ENCODE results near the gene ARHGAP35. TPM values are rescaled to one million over a fixed set of nuclear protein-coding genes. Genes with fewer than 3 reads are reported as not detected.
"Not testable (repeated sequence)": the region's sequence is repeated elsewhere in the genome, so short reads cannot be mapped to it uniquely, and the experiment has no call there.

Gene ARHGAP35
- total RNA-seq, 1 donor from 2014 or later = 71.1 TPM

- peak; percentile 92 for DNase-seq (ENCODE audit: low spot score)
- H3K4me1 Mint-ChIP-seq (ENCODE audit: unreplicated experiment) = peaks cover 27% of the 10 kb centered on the region
- peak within 1 kb of the TSS; percentile 100 for H3K27ac Mint-ChIP-seq (ENCODE audit: unreplicated experiment)
- no peak for TF ChIP-seq CTCF (IDR thresholded peaks at IDR 0.05; ENCODE audit: unreplicated experiment)
- peaks cover 14% of the 10 kb centered on the region for H3K27me3 Mint-ChIP-seq (ENCODE audit: unreplicated experiment)
- H3K9me3 Mint-ChIP-seq (ENCODE audit: unreplicated experiment) = no peaks in the 10 kb centered on the region
- peaks cover 21% of the 10 kb centered on the region for H3K36me3 Mint-ChIP-seq (ENCODE audit: low read depth, unreplicated experiment)
- peak within 1 kb of the TSS; percentile 100 for H3K4me3 Mint-ChIP-seq (ENCODE audit: unreplicated experiment)
Measured at GRCh38 chr19:46850228-46851203, 10.3 kb upstream of the ARHGAP35 start, which contains the start of gene AP2S1. Gene AP2S1, minus strand, starts transcription at chr19:46850846. Its CDS starts 80 bp downstream, at chr19:46850766.

GRCh38 chr19:46852830-46853229, 8.0 kb upstream of the ARHGAP35 start:
- DNase-seq (ENCODE audit: low spot score) = no peak
- Mint-ChIP-seq H3K9me3 (ENCODE audit: unreplicated experiment) (no peaks in the 10 kb centered on the region), H3K4me3 (ENCODE audit: unreplicated experiment) (no peak overlapping the region), H3K36me3 (ENCODE audit: low read depth, unreplicated experiment) (peaks cover 11% of the 10 kb centered on the region), H3K27ac (ENCODE audit: unreplicated experiment) (no peak overlapping the region), H3K27me3 (ENCODE audit: unreplicated experiment) (peaks cover 9% of the 10 kb centered on the region), H3K4me1 (ENCODE audit: unreplicated experiment) (peaks cover 15% of the 10 kb centered on the region)
- no peak for TF ChIP-seq CTCF (IDR thresholded peaks at IDR 0.05; ENCODE audit: unreplicated experiment)

- H3K36me3 Mint-ChIP-seq (ENCODE audit: low read depth, unreplicated experiment); H3K9me3 Mint-ChIP-seq (ENCODE audit: unreplicated experiment); H3K27ac Mint-ChIP-seq (ENCODE audit: unreplicated experiment); H3K27me3 Mint-ChIP-seq (ENCODE audit: unreplicated experiment); DNase-seq (ENCODE audit: low spot score); H3K4me3 Mint-ChIP-seq (ENCODE audit: unreplicated experiment): not testable (repeated sequence)
- H3K4me1 Mint-ChIP-seq (ENCODE audit: unreplicated experiment) = peaks cover 10% of the 10 kb centered on the region
Measured at GRCh38 chr19:46854698-46855097, 6.1 kb upstream of the ARHGAP35 start.

- TF ChIP-seq CTCF (IDR thresholded peaks at IDR 0.05; ENCODE audit: unreplicated experiment) = no peak
- peaks cover 4% of the 10 kb centered on the region for H3K4me1 Mint-ChIP-seq (ENCODE audit: unreplicated experiment)
- peaks cover 5% of the 10 kb centered on the region for H3K36me3 Mint-ChIP-seq (ENCODE audit: low read depth, unreplicated experiment)
- H3K9me3 Mint-ChIP-seq (ENCODE audit: unreplicated experiment) = no peaks in the 10 kb centered on the region
- H3K4me3 Mint-ChIP-seq (ENCODE audit: unreplicated experiment) = peak overlapping the region; percentile 59
- peak; percentile 89 for DNase-seq (ENCODE audit: low spot score)
- no peak overlapping the region for H3K27ac Mint-ChIP-seq (ENCODE audit: unreplicated experiment)
- peaks cover 7% of the 10 kb centered on the region for H3K27me3 Mint-ChIP-seq (ENCODE audit: unreplicated experiment)
Measured at GRCh38 chr19:46856062-46857022, 4.5 kb upstream of the ARHGAP35 start.

GRCh38 chr19:46859637-46860124, 1.1 kb upstream of the ARHGAP35 start:
- DNase-seq (ENCODE audit: low spot score) = no peak
- no peak for TF ChIP-seq CTCF (IDR thresholded peaks at IDR 0.05; ENCODE audit: unreplicated experiment)
- H3K36me3 Mint-ChIP-seq (ENCODE audit: low read depth, unreplicated experiment) = peaks cover 5% of the 10 kb centered on the region
- H3K4me3 Mint-ChIP-seq (ENCODE audit: unreplicated experiment) = peak overlapping the region; percentile 90
- H3K4me1 Mint-ChIP-seq (ENCODE audit: unreplicated experiment) = peaks cover 4% of the 10 kb centered on the region
- no peaks in the 10 kb centered on the region for H3K9me3 Mint-ChIP-seq (ENCODE audit: unreplicated experiment)
- H3K27me3 Mint-ChIP-seq (ENCODE audit: unreplicated experiment) = peaks cover 7% of the 10 kb centered on the region
- H3K27ac Mint-ChIP-seq (ENCODE audit: unreplicated experiment) = peak overlapping the region; percentile 86

All from endothelial cell (in vitro differentiated cells).